GM12872 (cell line): ENCODE results near the gene SERPINB10.

Experiments used
- CTCF ChIP-seq: IDR thresholded peaks from 3 replicates; pipeline ENCODE4 v1.5.1; 2011; ENCODE audit warnings: low read depth, mild to moderate bottlenecking, low read length, moderate library complexity; ENCODE audit not compliant: insufficient read depth

Gene SERPINB10

GRCh38 chr18:63965716-63966330 is 58.1 kb downstream of the SERPINB10 start:
- TF ChIP-seq CTCF = no peak

- no peak for TF ChIP-seq CTCF
These were observed 62.4 kb downstream of the SERPINB10 start, which contains the start of gene SERPINB8 for GRCh38 chr18:63969942-63970808. Gene SERPINB8, plus strand, starts transcription at chr18:63970081. Its CDS starts 8,228 bp downstream, at chr18:63978309.

- TF ChIP-seq CTCF = no peak
These were observed 63.0 kb downstream of the SERPINB10 start for GRCh38 chr18:63970809-63971205.

- no peak for TF ChIP-seq CTCF
These were observed 63.7 kb downstream of the SERPINB10 start for GRCh38 chr18:63971320-63972001.

GRCh38 chr18:63972002-63972376 is 64.2 kb downstream of the SERPINB10 start:
- TF ChIP-seq CTCF = no peak

GRCh38 chr18:63974991-63975390 is 67.2 kb downstream of the SERPINB10 start:
- peak; percentile 45; the same call in 2 of the 3 replicates for TF ChIP-seq CTCF

GRCh38 chr18:63975628-63976027 is 67.9 kb downstream of the SERPINB10 start:
- no peak for TF ChIP-seq CTCF
